Activated T-cell treated with anti-CD3 and anti-CD28 coated beads, Interleukin-2, amount 50 U/mL, for 1 hour (primary cell): ENCODE results near the gene LRRC4C.

ENCODE experiments used
- DNase-seq: peaks from one replicate; pipeline ENCODE4 v3.0.0-alpha.2; 2020

Gene LRRC4C

GRCh38 chr11:40421208-40421981, 1038.1 kb downstream of the LRRC4C start:
- DNase-seq, result no peak

- DNase-seq, result no peak
These were observed 1041.8 kb downstream of the LRRC4C start for GRCh38 chr11:40417627-40418026.

DNA sequence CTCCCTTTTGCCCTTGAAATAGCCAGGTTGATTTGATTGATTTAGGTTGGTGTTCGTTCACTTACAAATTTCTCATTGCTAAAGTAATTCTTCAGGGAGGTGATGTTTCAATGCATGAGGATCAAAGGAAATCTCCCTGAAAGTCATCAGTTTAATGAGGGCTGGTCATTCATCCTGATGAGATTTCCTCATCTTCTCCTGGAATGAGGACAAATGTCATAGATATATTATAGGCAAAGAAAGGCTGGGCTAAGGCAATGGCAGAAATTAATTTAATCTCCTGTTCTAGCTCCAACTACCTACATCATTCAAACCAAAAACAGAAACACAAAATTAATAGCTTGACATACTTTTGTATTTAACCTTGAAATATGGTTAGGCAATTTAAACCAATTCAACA, 1052.1 kb downstream of the LRRC4C start:
- DNase-seq, result no peak

GRCh38 chr11:40405614-40406013, 1053.8 kb downstream of the LRRC4C start:
- no peak for DNase-seq

DNA sequence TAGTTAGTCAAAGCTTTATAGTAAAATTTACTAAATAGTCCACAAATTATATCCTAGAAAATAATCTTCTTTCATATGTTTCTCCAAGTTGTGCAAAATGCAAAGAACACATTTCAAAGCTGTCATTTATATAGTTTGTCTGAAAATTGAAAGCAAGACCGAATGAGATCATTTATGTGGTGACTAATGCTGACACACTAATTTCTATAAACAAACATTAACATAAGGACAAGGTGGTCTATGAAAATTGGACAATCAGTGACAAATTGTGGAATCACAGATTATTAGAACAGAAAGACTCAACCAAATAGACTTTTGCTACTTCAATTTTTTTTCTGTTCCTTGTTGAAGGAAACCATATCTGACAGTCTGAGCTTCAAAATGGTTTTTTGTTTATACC, 1056.1 kb downstream of the LRRC4C start:
- DNase-seq, result no peak

DNA sequence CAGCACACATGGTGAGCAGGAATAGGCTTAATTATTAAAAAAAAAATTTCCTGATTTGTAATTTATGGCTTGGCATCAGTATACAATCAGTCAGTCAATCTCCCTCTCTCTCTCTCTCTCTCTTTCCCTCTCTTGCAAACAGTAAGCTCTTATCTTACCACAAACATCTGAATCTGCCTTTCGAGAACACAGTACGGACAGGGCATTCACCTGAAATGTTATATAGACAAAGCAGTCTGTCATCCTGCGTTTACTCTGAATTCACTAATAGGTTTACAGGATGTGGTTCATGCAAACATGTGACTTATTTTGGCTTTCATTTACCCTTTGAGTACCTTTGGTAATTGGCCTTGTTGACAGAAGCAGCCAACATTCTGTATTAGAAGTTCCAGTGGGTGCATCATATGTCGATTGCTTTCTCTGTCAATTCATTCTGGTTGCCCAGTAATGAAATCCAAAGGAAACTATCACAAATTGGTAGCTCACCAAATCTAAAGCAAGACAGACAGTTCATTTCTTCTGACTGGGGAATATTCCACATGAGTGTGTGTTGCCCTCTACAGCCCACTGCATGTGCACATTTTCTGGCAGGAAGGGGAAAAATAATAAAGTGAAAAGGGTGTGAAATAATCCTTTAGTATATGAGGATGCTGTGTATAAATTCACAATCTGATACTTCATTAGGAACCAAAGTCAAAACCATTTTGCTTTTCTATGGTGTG, 1058.2 kb downstream of the LRRC4C start:
- DNase-seq, result no peak

DNA sequence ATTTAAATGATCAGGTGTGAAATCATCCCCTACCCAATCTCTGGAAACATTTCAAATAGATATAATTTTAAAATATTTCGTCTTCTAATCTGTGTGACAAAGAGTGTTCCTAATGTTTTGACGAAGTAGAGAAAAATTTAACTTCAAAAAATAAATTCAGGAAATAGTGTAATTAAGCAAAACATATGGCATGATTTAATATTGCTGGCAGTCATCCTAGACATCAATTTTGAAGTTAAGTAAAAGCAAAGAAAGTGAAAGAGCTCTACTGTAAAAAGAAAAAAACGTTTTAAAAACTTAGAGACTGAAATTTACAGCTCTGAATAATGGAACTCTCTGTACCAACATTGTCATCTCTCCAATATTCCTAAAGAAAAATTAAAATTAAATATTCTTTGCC, 1062.3 kb downstream of the LRRC4C start:
- no peak for DNase-seq

DNA sequence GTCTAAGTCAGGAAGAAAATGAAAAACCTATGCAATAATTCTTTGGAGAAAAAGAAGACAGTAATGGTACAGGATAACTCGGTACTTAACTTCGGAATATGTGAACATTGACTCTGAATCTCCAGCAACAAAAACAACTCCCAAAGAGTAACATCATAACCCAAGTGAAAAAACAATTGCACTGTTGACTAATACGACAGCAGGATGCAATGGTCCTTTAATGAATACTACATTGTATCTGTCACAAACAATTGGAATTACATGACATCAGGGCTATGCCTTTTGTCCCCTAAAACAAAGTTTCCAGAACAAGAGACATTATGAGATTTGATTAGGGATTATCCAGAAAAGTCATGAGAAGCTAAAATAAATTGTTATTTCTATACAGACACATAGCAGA, 1065.9 kb downstream of the LRRC4C start:
- no peak for DNase-seq

DNA sequence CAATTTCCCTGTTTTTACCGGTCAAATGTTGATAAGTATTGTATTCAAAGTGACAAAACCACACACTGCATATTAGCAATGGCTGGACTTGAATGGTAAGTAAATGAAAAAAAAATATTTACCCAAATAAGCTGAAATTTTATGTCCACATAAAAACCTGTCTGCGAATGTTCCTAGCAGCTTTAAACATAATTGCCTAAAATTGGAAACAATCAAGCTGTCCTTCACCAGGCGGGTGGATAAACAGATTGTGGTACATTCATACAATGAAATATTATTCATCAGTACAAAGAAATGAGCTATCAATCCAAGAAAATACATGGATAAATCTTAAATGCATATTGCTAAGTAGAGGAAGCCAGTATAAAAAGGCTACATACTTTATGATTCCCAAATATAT, 1067.8 kb downstream of the LRRC4C start:
- DNase-seq, result no peak

- no peak for DNase-seq
These were observed 1071.2 kb downstream of the LRRC4C start for GRCh38 chr11:40388097-40388818.

GRCh38 chr11:40387240-40387980, 1072.0 kb downstream of the LRRC4C start:
- no peak for DNase-seq

- no peak for DNase-seq
These were observed 1074.5 kb downstream of the LRRC4C start for GRCh38 chr11:40384991-40385390.

DNA sequence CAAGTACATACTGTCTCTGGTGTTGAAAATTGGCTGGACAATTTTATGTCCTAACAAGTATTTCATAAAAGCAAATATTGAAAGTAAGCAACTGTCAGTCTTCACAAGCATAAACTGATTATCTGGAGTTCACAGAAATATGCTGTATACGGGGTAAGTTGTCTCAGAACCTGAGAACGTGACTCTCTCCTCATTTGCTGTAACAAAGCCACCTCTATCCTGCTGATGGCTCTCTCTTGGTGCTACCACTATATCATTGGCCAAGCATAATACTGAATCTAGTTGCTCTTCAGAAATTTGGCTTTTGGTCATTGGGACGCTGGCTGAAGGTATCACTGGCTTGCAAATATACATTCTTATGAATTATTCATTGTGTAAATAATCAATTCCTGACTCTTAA, 1078.0 kb downstream of the LRRC4C start:
- no peak for DNase-seq

DNA sequence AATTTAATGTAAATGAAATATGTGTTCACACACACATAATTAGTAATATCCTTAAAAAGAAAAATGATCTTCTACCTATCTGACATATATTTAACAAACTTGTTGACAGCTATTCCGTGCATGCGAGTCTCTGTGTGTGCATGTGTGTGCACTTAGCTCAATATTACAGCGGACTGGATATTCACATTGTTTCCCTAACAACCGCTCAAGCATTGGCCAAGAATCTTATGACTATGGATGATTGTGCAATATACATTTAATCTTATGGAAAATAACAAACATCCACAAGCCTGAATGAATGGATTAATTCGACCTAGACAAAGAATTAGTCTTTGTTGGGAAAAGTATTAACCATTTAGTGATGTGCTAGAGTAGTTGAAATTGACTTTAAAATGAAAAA, 1078.6 kb downstream of the LRRC4C start:
- no peak for DNase-seq

- no peak for DNase-seq
These were observed 1083.1 kb downstream of the LRRC4C start for GRCh38 chr11:40376331-40376730.

DNA sequence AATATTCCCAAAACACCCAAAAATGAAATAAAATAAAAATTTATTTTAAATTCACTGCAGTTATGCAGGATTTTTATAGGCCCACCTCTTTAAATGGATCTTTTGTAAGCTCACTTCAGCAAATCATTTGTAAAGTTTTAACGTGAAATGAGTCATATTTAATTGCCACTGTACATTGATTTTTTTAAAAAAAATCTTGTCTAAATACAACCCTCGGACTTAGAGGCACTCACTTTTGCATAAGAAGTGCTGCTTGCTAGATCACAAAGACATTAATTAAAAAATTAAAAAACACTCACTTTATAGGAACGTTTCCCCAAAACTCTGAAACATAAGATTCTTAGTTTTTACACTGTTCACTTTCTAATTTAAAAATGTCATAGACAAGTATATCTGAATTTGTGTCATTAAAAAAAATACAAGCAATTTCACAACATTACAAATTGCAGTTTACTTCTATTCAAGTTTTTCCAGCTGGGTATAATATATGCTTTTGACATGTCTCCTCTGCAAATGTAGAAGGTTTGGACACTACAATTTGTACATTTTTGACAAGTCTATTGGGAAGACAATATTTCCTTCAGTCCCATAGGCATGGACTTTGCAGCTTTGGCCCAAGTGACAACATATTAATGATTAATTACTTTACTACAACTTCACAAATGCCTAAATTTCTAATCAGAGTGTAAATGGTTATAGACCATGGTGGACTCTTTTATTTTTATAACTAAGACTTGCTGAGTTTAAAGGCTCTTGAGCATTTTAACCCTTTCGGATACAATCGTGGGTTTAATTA, 1088.4 kb downstream of the LRRC4C start:
- DNase-seq, result no peak

DNA sequence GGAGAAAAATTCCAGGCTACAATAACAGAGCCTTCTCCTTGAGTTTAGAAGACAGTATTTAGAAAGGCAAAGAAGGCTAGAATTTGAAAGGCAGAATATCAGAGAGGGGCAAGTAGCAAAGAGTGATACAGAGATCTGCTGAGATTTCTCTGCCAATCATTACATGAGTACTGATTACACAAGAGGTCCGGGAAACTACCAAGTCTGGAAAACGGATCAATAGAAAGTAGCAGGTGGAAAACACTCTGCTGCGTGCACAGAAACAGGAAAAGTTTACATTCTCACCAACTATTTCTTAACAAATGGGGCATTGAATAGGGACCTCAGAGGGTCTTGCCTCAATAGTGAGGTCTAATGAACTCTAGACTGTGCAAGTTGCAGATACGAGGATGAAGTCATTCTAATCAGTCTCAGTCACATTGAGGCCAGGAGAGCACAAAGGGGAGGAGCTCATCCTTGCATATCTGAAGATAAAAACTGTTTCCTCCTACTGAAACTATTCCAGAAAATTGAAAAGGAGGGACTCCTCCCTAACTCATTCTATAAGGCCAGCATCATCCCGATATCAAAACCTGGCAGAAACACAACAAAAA, 1099.2 kb downstream of the LRRC4C start:
- no peak for DNase-seq

- DNase-seq, result no peak
These were observed 1105.3 kb downstream of the LRRC4C start for GRCh38 chr11:40354121-40354520.

DNA sequence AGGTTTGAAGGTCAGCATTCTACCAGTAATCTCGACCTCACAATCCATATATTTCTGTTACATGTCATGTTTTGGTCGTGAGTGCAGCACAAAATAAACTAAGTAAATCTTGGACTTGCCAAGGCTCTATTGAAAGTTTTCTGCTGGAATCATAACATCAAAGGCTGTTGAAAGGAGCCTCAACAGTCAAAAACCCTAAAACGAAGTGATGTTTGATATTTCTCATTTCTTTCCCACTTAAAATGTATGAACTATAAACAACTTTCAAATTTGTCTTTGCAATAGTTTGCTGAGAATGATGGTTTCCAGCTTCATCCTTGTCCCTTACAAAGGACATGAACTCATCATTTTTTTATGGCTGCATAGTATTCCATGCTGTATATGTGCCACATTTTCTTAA, 1118.5 kb downstream of the LRRC4C start:
- no peak for DNase-seq

- DNase-seq, result no peak
These were observed 1120.7 kb downstream of the LRRC4C start for GRCh38 chr11:40338739-40339138.

DNA sequence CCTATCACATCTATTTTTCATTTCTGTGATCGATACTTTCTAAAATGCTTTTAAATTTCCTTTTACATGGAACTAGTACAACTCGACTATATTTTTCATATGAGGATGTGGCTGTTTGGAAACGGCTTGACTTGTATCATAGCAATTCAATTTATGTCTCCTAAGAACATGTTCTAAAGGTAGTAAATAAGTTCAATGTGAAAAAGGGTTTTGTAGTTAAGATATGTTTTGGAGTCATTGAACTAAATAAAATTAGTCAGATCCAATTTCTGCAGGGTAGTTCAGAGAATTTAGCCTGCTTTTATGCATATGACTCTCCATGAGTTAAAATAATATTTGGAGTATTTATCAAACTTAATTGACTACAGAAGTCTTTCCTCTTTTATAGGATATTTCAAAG, 1121.4 kb downstream of the LRRC4C start:
- no peak for DNase-seq

DNA sequence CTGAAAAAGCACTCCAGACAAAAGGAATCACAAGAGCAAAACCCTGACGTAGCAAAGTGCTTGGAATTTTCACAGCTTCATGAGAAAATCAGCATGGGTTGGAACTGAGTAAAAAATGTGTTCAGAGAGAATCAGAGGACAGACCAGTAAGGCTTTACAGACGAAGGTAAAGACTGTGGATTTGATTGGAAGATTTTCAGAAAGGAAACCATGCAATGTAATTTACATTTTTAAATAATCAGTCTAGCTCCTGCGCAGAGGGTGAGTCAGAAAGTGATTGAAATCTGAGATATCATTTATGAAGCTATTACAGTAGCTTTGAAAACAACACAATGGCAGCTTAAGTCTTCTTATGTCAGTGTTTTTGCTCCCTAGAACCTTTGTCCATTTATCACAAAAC, 1122.3 kb downstream of the LRRC4C start:
- no peak for DNase-seq
